Peyer's patch (tissue), 4 donors: ENCODE data around the gene CLEC16A. TPM values are rescaled to one million over a fixed set of nuclear protein-coding genes. Genes with fewer than 3 reads are reported as not detected.

Source experiments
- DNase-seq, 3 donors: peaks; one replicate each; pipeline ENCODE4 v3.0.0-alpha.2; 2017 to 2019
- H3K27ac ChIP-seq, 4 donors: fragments of 200-600 bp; sonication (generic); one replicate each; pipeline ENCODE4 v1.5.1; 2016 to 2019
- H3K27me3 ChIP-seq, 2 donors: fragments of 200-600 bp; sonication (generic); one replicate each; pipeline ENCODE4 v1.5.1; 2019
- H3K36me3 ChIP-seq, 3 donors: fragments of 200-600 bp; sonication (generic); one replicate each; pipeline ENCODE4 v1.5.1; 2016 to 2019
- H3K4me1 ChIP-seq, 4 donors: fragments of 200-600 bp; sonication (generic); one replicate each; pipeline ENCODE4 v1.5.1; 2016 to 2019
- H3K4me3 ChIP-seq, 4 donors: fragments of 200-600 bp; sonication (generic); 1 replicate in 3 of 4; 2 replicates in 1 of 4; pipeline ENCODE4 v1.5.1; 2016 to 2019; ENCODE audit warnings: mild to moderate bottlenecking in 1 of 4
- H3K9me3 ChIP-seq, 4 donors: fragments of 200-600 bp; sonication (generic); one replicate each; pipeline ENCODE4 v1.5.1; 2016 to 2019; ENCODE audit warnings: mild to moderate bottlenecking in 1 of 4
- POLR2A ChIP-seq, 2 donors: fragments of 450-650 bp; IDR thresholded peaks; one replicate each; pipeline ENCODE4 v1.5.1; 2017; ENCODE audit warnings: antibody characterized with exemption in 2 of 2, mild to moderate bottlenecking in 2 of 2, moderate library complexity in 2 of 2
- total RNA-seq, 4 donors: library from RNA; depleted of rRNA; stranded (reverse); fragments of >200 nt; gene quantifications; one replicate each; pipeline ENCODE4 v1.1.0, GENCODE V29; 2016
- TF ChIP-seq, protein P1 (sequence below), 6 experiments: fragments of 450-650 bp in 4 of 6; fragments of 200-600 bp in 2 of 6; sonication (generic) in 1 of 6; IDR thresholded peaks; one replicate each; pipeline ENCODE4 v1.5.1; 2017 to 2019; ENCODE audit warnings: antibody characterized with exemption in 6 of 6, mild to moderate bottlenecking in 3 of 6, moderate library complexity in 1 of 6

Gene CLEC16A
- total RNA-seq, 4 donors from 2014 or later, result 37.8 to 139 (median 64.3) TPM

DNA sequence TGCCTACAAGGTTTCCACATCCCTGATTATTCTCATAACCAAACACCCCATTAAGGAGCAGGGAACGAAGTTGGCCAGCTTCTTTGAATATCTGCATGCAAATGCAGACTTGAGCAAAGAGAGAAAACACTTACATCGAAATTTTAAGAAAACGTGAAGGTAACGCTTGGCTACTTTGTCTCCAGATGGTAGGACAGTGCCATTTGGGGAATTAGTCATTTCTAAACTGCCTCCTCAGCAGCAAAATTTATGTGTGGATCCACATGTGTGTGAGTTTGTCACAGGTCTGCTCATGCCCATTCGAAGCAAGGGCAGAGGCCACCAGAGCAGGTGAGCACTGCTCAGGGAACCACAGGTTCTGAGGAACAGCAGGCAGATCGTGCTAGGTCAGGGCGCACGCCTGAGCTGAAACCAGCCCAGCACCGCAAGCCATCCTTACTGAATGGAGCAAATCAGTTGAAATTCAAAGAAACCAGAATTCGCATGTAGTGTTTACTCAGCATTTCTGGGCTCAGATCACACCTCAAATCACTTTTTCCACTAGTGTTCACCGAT lies 231.5 kb downstream of the CLEC16A start:
- TF ChIP-seq POLR2A (IDR thresholded peaks at IDR 0.05), result no peak
- TF ChIP-seq, protein P1, sequence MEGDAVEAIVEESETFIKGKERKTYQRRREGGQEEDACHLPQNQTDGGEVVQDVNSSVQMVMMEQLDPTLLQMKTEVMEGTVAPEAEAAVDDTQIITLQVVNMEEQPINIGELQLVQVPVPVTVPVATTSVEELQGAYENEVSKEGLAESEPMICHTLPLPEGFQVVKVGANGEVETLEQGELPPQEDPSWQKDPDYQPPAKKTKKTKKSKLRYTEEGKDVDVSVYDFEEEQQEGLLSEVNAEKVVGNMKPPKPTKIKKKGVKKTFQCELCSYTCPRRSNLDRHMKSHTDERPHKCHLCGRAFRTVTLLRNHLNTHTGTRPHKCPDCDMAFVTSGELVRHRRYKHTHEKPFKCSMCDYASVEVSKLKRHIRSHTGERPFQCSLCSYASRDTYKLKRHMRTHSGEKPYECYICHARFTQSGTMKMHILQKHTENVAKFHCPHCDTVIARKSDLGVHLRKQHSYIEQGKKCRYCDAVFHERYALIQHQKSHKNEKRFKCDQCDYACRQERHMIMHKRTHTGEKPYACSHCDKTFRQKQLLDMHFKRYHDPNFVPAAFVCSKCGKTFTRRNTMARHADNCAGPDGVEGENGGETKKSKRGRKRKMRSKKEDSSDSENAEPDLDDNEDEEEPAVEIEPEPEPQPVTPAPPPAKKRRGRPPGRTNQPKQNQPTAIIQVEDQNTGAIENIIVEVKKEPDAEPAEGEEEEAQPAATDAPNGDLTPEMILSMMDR (IDR thresholded peaks at IDR 0.05), result no peak
- no peak overlapping the region for H3K27ac ChIP-seq
- no peaks in the 10 kb centered on the region for H3K4me1 ChIP-seq
- peaks cover 0 to 20% (median 0%) of the 10 kb centered on the region in 3 donors for H3K36me3 ChIP-seq
- H3K27me3 ChIP-seq, result no peaks in the 10 kb centered on the region
- DNase-seq, result no peak
- H3K4me3 ChIP-seq, result no peak overlapping the region
- no peaks in the 10 kb centered on the region for H3K9me3 ChIP-seq

DNA sequence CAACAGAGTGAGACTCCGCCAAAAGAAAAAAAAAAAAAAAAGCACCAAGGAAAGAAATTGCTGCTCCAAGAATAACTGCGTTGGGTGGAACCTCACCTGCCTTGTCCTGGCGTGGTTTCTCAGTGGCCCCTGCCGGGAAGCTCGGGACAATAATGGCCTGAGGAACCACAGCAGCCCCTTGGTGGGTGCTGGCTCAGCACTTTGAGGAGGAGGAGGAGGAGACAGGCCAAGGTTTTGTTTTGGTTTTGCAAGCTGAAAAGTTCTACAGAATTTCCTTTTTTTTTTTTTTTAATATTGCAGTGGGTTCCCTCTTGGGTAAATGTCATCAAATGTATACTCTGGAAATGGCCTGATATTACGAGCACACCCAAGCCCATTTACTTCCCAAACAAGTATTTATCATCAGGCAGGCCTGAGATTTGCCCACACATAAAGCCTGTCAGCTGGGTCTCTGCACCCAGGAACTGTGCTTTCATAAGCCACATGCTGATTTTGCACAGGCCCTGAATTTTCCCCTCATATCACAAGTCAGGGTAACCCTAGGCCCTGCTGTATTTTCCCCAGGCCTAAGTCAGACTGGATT lies 233.3 kb downstream of the CLEC16A start:
- Histone ChIP-seq H3K4me1 (no peaks in the 10 kb centered on the region), H3K9me3 (no peaks in the 10 kb centered on the region), H3K36me3 (peaks cover 0 to 20% (median 0%) of the 10 kb centered on the region in 3 donors), H3K27me3 (no peaks in the 10 kb centered on the region), H3K4me3 (no peak overlapping the region), H3K27ac (no peak overlapping the region)
- TF ChIP-seq, protein P1 (IDR thresholded peaks at IDR 0.05), result no peak
- no peak for TF ChIP-seq POLR2A (IDR thresholded peaks at IDR 0.05)
- no peak for DNase-seq

DNA sequence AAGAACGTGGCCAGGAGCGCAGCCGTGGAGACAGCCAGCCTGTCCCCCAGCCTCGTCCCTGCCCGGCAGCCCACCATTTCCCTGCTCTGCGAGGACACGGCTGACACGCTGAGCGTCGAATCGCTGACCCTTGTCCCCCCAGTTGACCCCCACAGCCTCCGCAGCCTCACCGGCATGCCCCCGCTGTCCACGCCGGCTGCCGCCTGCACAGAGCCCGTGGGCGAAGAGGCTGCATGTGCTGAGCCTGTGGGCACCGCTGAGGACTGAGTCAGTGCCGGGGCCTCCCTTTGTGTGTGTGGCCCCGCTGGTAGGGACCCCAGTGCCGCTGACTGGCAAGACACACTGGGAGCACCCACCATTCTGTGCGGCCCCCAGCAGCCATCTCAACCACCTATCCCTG lies 234.1 kb downstream of the CLEC16A start:
- H3K36me3 ChIP-seq, result peaks cover 0 to 20% (median 0%) of the 10 kb centered on the region in 3 donors
- no peak overlapping the region for H3K4me3 ChIP-seq
- no peak overlapping the region for H3K27ac ChIP-seq
- H3K27me3 ChIP-seq, result no peaks in the 10 kb centered on the region
- H3K4me1 ChIP-seq, result peaks cover 0 to 6% (median 0%) of the 10 kb centered on the region in 4 donors
- H3K9me3 ChIP-seq, result no peaks in the 10 kb centered on the region
- no peak for DNase-seq
- TF ChIP-seq, protein P1 (IDR thresholded peaks at IDR 0.05), result no peak
- no peak for TF ChIP-seq POLR2A (IDR thresholded peaks at IDR 0.05)

DNA sequence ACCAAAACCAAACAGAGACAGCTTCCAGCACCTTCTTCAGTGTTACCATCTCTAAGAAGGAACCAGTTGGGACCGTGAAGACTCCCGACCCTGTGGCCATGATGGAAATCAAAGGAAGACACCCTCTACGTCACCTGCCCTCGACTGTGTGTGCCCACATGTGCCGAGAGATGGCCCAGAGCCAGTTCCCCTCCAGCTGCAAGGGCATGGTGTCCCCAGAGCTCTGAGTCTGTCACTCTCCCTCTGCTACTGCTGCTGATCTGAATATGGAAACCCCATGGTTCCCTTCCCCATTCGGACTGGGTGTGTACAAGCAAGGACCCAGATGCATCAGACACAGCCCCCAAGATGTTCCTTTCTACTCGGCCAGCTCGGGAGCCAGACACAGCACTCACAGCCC lies 235.2 kb downstream of the CLEC16A start:
- Histone ChIP-seq H3K27ac (no peak overlapping the region), H3K4me1 (peaks cover 0 to 6% (median 0%) of the 10 kb centered on the region in 4 donors), H3K27me3 (no peaks in the 10 kb centered on the region), H3K9me3 (no peaks in the 10 kb centered on the region), H3K4me3 (no peak overlapping the region), H3K36me3 (peaks cover 0 to 12% (median 0%) of the 10 kb centered on the region in 3 donors)
- DNase-seq, result no peak
- TF ChIP-seq, protein P1 (IDR thresholded peaks at IDR 0.05), result no peak
- no peak for TF ChIP-seq POLR2A (IDR thresholded peaks at IDR 0.05)

DNA sequence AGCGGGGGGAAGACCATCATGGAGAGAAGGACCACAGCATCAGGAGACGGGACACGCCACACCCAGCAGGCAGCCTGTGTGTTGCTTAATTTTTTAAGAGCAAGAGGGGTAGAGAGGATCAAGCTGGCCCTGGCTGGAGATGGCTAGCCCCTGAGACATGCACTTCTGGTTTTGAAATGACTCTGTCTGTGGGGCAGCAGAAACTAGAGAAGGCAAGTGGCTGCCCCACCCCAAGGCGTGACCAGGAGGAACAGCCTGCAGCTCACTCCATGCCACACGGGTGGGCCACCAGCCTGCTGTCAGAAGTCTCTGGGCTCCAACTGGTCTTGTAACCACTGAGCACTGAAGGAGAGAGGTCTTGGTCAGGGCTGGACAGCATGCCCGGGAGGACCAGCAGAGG lies 236.1 kb downstream of the CLEC16A start:
- no peak for DNase-seq
- TF ChIP-seq, protein P1 (IDR thresholded peaks at IDR 0.05), result no peak
- no peak for TF ChIP-seq POLR2A (IDR thresholded peaks at IDR 0.05)
- peaks cover 0 to 12% (median 0%) of the 10 kb centered on the region in 3 donors for H3K36me3 ChIP-seq
- no peak overlapping the region for H3K4me3 ChIP-seq
- no peaks in the 10 kb centered on the region for H3K9me3 ChIP-seq
- no peaks in the 10 kb centered on the region for H3K27me3 ChIP-seq
- H3K4me1 ChIP-seq, result peaks cover 0 to 6% (median 0%) of the 10 kb centered on the region in 4 donors
- H3K27ac ChIP-seq, result no peak overlapping the region
